H9 (cell line): ENCODE results near the gene R3HDML. TPM values are rescaled to one million over a fixed set of nuclear protein-coding genes. Genes with fewer than 3 reads are reported as not detected.

Experiments
- DNase-seq: peaks from one replicate; pipeline ENCODE4 v3.0.0-alpha.2; 2017
- H2AFZ ChIP-seq: one replicate; pipeline ENCODE4 v1.6.1; 2013; ENCODE audit warnings: mild to moderate bottlenecking, low read length, control low read depth, moderate library complexity
- H2AK5ac ChIP-seq: 2 replicates; pipeline ENCODE4 v1.6.1; 2013; ENCODE audit warnings: low read length, control low read depth, mixed read lengths; ENCODE audit not compliant: insufficient read length
- H2BK120ac ChIP-seq: one replicate; pipeline ENCODE4 v1.6.1; 2013; ENCODE audit warnings: low read depth, mild to moderate bottlenecking, low read length, control low read depth, inconsistent platforms; ENCODE audit not compliant: poor library complexity, severe bottlenecking
- H2BK12ac ChIP-seq: 2 replicates; pipeline ENCODE4 v1.6.1; 2013; ENCODE audit warnings: low read length, control low read depth, mixed read lengths, low read depth; ENCODE audit not compliant: insufficient read length
- H2BK15ac ChIP-seq: 2 replicates; pipeline ENCODE4 v1.6.1; 2013; ENCODE audit warnings: low read depth, low read length, control low read depth
- H2BK20ac ChIP-seq: one replicate; pipeline ENCODE4 v1.6.1; 2013; ENCODE audit warnings: low read depth, mild to moderate bottlenecking, low read length, control low read depth, inconsistent platforms; ENCODE audit not compliant: poor library complexity, severe bottlenecking
- H2BK5ac ChIP-seq: 2 replicates; pipeline ENCODE4 v1.6.1; 2013; ENCODE audit warnings: low read length, control low read depth, mixed read lengths; ENCODE audit not compliant: insufficient read length
- H3K14ac ChIP-seq: 2 replicates; pipeline ENCODE4 v1.6.1; 2013; ENCODE audit warnings: low read length, control low read depth; ENCODE audit not compliant: insufficient read depth
- H3K18ac ChIP-seq: 2 replicates; pipeline ENCODE4 v1.6.1; 2013; ENCODE audit warnings: low read depth, mild to moderate bottlenecking, mixed read lengths, low read length, control low read depth; ENCODE audit not compliant: insufficient read length
- H3K23ac ChIP-seq: 2 replicates; pipeline ENCODE4 v1.6.1; 2013; ENCODE audit warnings: low read length, control low read depth, mixed read lengths, low read depth; ENCODE audit not compliant: insufficient read length
- H3K23me2 ChIP-seq: 2 replicates; pipeline ENCODE4 v1.6.1; 2013; ENCODE audit warnings: low read depth, mild to moderate bottlenecking, mixed read lengths, low read length, control low read depth; ENCODE audit not compliant: insufficient read length, poor library complexity, severe bottlenecking
- H3K27ac ChIP-seq: 2 replicates; pipeline ENCODE4 v1.5.1; 2013; ENCODE audit warnings: low read length, control low read depth, mixed read lengths, low read depth; ENCODE audit not compliant: insufficient read length
- H3K27me3 ChIP-seq: 2 replicates; pipeline ENCODE4 v1.6.1; 2013; ENCODE audit warnings: low read length, control low read depth, inconsistent platforms; ENCODE audit not compliant: insufficient read depth
- H3K4ac ChIP-seq: 2 replicates; pipeline ENCODE4 v1.6.1; 2013; ENCODE audit warnings: low read depth, mild to moderate bottlenecking, control low read depth, inconsistent platforms, low read length, moderate library complexity
- H3K4me1 ChIP-seq: 2 replicates; pipeline ENCODE4 v1.6.1; 2013; ENCODE audit warnings: low read length, control low read depth, inconsistent platforms; ENCODE audit not compliant: insufficient read depth
- H3K4me2 ChIP-seq: 2 replicates; pipeline ENCODE4 v1.6.1; 2013; ENCODE audit warnings: low read length, control low read depth, mixed read lengths; ENCODE audit not compliant: insufficient read length, insufficient read depth
- H3K56ac ChIP-seq: 2 replicates; pipeline ENCODE4 v1.6.1; 2013; ENCODE audit warnings: low read depth, mild to moderate bottlenecking, mixed read lengths, low read length, control low read depth; ENCODE audit not compliant: insufficient read length
- H3K79me1 ChIP-seq: 2 replicates; pipeline ENCODE4 v1.6.1; 2013; ENCODE audit warnings: low read depth, mild to moderate bottlenecking, moderate library complexity, low read length, control low read depth, inconsistent platforms; ENCODE audit not compliant: insufficient read depth, poor library complexity, severe bottlenecking
- H3K79me2 ChIP-seq: 2 replicates; pipeline ENCODE4 v1.6.1; 2013; ENCODE audit warnings: low read length, control low read depth, inconsistent platforms; ENCODE audit not compliant: insufficient read depth
- H3K9ac ChIP-seq: 2 replicates; pipeline ENCODE4 v1.6.1; 2013; ENCODE audit warnings: low read length, control low read depth, mixed read lengths; ENCODE audit not compliant: insufficient read length; ENCODE audit errors: extremely low read depth
- H3K9me3 ChIP-seq: one replicate; pipeline ENCODE4 v1.6.1; 2013; ENCODE audit warnings: low read depth, low read length, inconsistent platforms; ENCODE audit not compliant: control insufficient read depth
- H3T11ph ChIP-seq: one replicate; pipeline ENCODE4 v1.6.1; 2013; ENCODE audit warnings: mild to moderate bottlenecking, low read length, control low read depth, inconsistent platforms
- H4K20me1 ChIP-seq: one replicate; pipeline ENCODE4 v1.6.1; 2013; ENCODE audit not compliant: control insufficient read depth, insufficient read length, insufficient read depth
- H4K5ac ChIP-seq: 2 replicates; pipeline ENCODE4 v1.6.1; 2013; ENCODE audit warnings: low read depth, mild to moderate bottlenecking, mixed read lengths, low read length, control low read depth; ENCODE audit not compliant: insufficient read length
- H4K8ac ChIP-seq: replicated peaks from 2 replicates; pipeline ENCODE4 v1.6.1; 2013; ENCODE audit warnings: low read length, control low read depth, mixed read lengths, low read depth; ENCODE audit not compliant: insufficient read length
- H4K91ac ChIP-seq: 2 replicates; pipeline ENCODE4 v1.6.1; 2013; ENCODE audit warnings: low read depth, mild to moderate bottlenecking, moderate library complexity, mixed read lengths, low read length, control low read depth; ENCODE audit not compliant: insufficient read length
- H3K27ac Mint-ChIP-seq, 3 experiments: 2 replicates in 2 of 3; 3 replicates in 1 of 3; pipeline ENCODE4 v1.8.0; 2020 to 2021; ENCODE audit warnings: mixed read lengths in 3 of 3, mild to moderate bottlenecking in 1 of 3, moderate library complexity in 1 of 3
- H3K27me3 Mint-ChIP-seq: 2 replicates; pipeline ENCODE4 v1.8.0; 2021; ENCODE audit warnings: low read depth, mild to moderate bottlenecking, moderate library complexity, mixed read lengths
- H3K36me3 Mint-ChIP-seq, 3 experiments: 2 replicates in 2 of 3; 3 replicates in 1 of 3; pipeline ENCODE4 v1.8.0; 2020 to 2021; ENCODE audit warnings: low read depth in 3 of 3, mixed read lengths in 3 of 3; ENCODE audit not compliant: insufficient read depth in 1 of 3
- H3K4me1 Mint-ChIP-seq, 2 experiments: 2 replicates each; pipeline ENCODE4 v1.8.0; 2020; ENCODE audit warnings: mixed read lengths in 2 of 2
- H3K4me3 Mint-ChIP-seq, 2 experiments: 2 replicates in 1 of 2; 3 replicates in 1 of 2; pipeline ENCODE4 v1.8.0; 2020 to 2021; ENCODE audit warnings: mild to moderate bottlenecking in 2 of 2, mixed read lengths in 2 of 2, moderate library complexity in 1 of 2
- H3K9me3 Mint-ChIP-seq, 2 experiments: 2 replicates in 1 of 2; 3 replicates in 1 of 2; pipeline ENCODE4 v1.8.0; 2020; ENCODE audit warnings: mild to moderate bottlenecking in 2 of 2, mixed read lengths in 2 of 2, moderate library complexity in 1 of 2
- CTCF ChIP-seq: fragments of 200-600 bp; sonication (generic); conservative IDR thresholded peaks from 3 replicates; pipeline ENCODE4 v1.8.0; 2021; ENCODE audit warnings: antibody characterized with exemption, mild to moderate bottlenecking
- WGBS: extraction: QIAGEN DNeasy Blood & Tissue Kit; methylation state at CpG from one replicate; pipeline ENCODE4 v1.1.7; 2013; ENCODE audit warnings: missing lambda C conversion rate, low lambda C conversion rate, mixed read lengths; ENCODE audit not compliant: insufficient read length; ENCODE audit errors: extremely low coverage; 5-methylcytosine and 5-hydroxymethylcytosine counted together
- total RNA-seq: library from RNA; stranded (reverse); gene quantifications from 2 replicates; pipeline ENCODE4 v1.2.1, GENCODE V29; 2021

R3HDML gene
- total RNA-seq, 1 experiment from 2014 or later = not detected

GRCh38 chr20:44334306-44334705 is 2.5 kb upstream of the R3HDML start:
- H2AK5ac ChIP-seq = no peak overlapping the region
- Mint-ChIP-seq H3K9me3 (no peaks in the 10 kb centered on the region), H3K36me3 (no peaks in the 10 kb centered on the region), H3K4me3 (no peak overlapping the region), H3K27ac (peak overlapping the region in 1 of 3 experiments; percentile 77; a peak in 1 of 7 replicates), H3K4me1 (peaks cover 15 to 20% of the 10 kb centered on the region in 2 experiments), H3K27me3 (no peaks in the 10 kb centered on the region)
- no peaks in the 10 kb centered on the region for H3K27me3 ChIP-seq
- H3K14ac ChIP-seq = no peak overlapping the region
- H4K5ac ChIP-seq = no peak overlapping the region
- no peaks in the 10 kb centered on the region for H3K79me1 ChIP-seq
- H4K91ac ChIP-seq = no peak overlapping the region
- H2BK12ac ChIP-seq = no peak overlapping the region
- H3K56ac ChIP-seq = no peak overlapping the region
- H2BK15ac ChIP-seq = no peak overlapping the region
- no peak overlapping the region for H3K27ac ChIP-seq
- H3K23me2 ChIP-seq = no peaks in the 10 kb centered on the region
- no peak overlapping the region for H2AFZ ChIP-seq
- no peak overlapping the region for H3K4me2 ChIP-seq
- no peaks in the 10 kb centered on the region for H4K20me1 ChIP-seq
- H3K79me2 ChIP-seq = no peaks in the 10 kb centered on the region
- no peak overlapping the region for H3K23ac ChIP-seq
- DNase-seq = no peak
- H3T11ph ChIP-seq = no peak overlapping the region
- no CpG with 5 or more reads among the region's 8 CpGs for WGBS
- H3K9me3 ChIP-seq = no peaks in the 10 kb centered on the region
- no peaks in the 10 kb centered on the region for H3K4me1 ChIP-seq
- no peak overlapping the region for H2BK20ac ChIP-seq
- H2BK5ac ChIP-seq = no peak overlapping the region
- no peak overlapping the region for H3K18ac ChIP-seq
- no peak overlapping the region for H3K9ac ChIP-seq
- TF ChIP-seq CTCF = no peak
- H2BK120ac ChIP-seq = no peak overlapping the region
- no peak overlapping the region for H3K4ac ChIP-seq
- H4K8ac ChIP-seq = no peak overlapping the region
